Nephron (organoid): ENCODE data around the gene CLEC16A.

Experiments
- H3K27ac Mint-ChIP-seq, 3 experiments: 2 replicates each; pipeline ENCODE4 v1.8.0; 2020; ENCODE audit warnings: mixed read lengths in 3 of 3, mild to moderate bottlenecking in 2 of 3, moderate library complexity in 1 of 3
- H3K27me3 Mint-ChIP-seq: 2 replicates; pipeline ENCODE4 v1.8.0; 2021; ENCODE audit warnings: low read depth, mild to moderate bottlenecking, moderate library complexity, mixed read lengths
- H3K36me3 Mint-ChIP-seq: 2 replicates; pipeline ENCODE4 v1.8.0; 2020; ENCODE audit warnings: low read depth, mixed read lengths
- H3K4me1 Mint-ChIP-seq: 2 replicates; pipeline ENCODE4 v1.8.0; 2020; ENCODE audit warnings: mixed read lengths
- H3K4me3 Mint-ChIP-seq, 3 experiments: 2 replicates each; pipeline ENCODE4 v1.8.0; 2020; ENCODE audit warnings: mild to moderate bottlenecking in 3 of 3, mixed read lengths in 3 of 3, moderate library complexity in 2 of 3
- H3K9me3 Mint-ChIP-seq: 2 replicates; pipeline ENCODE4 v1.8.0; 2020; ENCODE audit warnings: mixed read lengths
- CTCF ChIP-seq, 3 experiments: fragments of 200-600 bp; sonication (generic); IDR thresholded peaks; one replicate each; pipeline ENCODE4 v1.5.0; 2021; ENCODE audit warnings: antibody characterized with exemption in 3 of 3; ENCODE audit not compliant: unreplicated experiment in 3 of 3

The CLEC16A gene

GRCh38 chr16:10902999-10903398 lies 41.4 kb upstream of the CLEC16A start:
- Mint-ChIP-seq H3K27me3 (peaks cover 27% of the 10 kb centered on the region), H3K9me3 (peaks cover 5% of the 10 kb centered on the region), H3K4me1 (no peaks in the 10 kb centered on the region), H3K4me3 (no peak overlapping the region), H3K27ac (no peak overlapping the region), H3K36me3 (no peaks in the 10 kb centered on the region)
- TF ChIP-seq CTCF (IDR thresholded peaks at IDR 0.05; ENCODE audit: unreplicated experiment in 3 of 3): no peak

GRCh38 chr16:10906482-10906881 lies 37.9 kb upstream of the CLEC16A start:
- H3K27me3 Mint-ChIP-seq: peaks cover 30% of the 10 kb centered on the region
- H3K4me1 Mint-ChIP-seq: no peaks in the 10 kb centered on the region
- peaks cover 5% of the 10 kb centered on the region for H3K9me3 Mint-ChIP-seq
- no peaks in the 10 kb centered on the region for H3K36me3 Mint-ChIP-seq
- H3K4me3 Mint-ChIP-seq: no peak overlapping the region
- no peak overlapping the region for H3K27ac Mint-ChIP-seq
- no peak for TF ChIP-seq CTCF (IDR thresholded peaks at IDR 0.05; ENCODE audit: unreplicated experiment in 3 of 3)

- Mint-ChIP-seq H3K4me3 (no peak overlapping the region), H3K9me3 (peaks cover 5% of the 10 kb centered on the region), H3K27ac (no peak overlapping the region), H3K36me3 (no peaks in the 10 kb centered on the region), H3K4me1 (no peaks in the 10 kb centered on the region), H3K27me3 (peaks cover 24% of the 10 kb centered on the region)
- TF ChIP-seq CTCF (IDR thresholded peaks at IDR 0.05; ENCODE audit: unreplicated experiment in 3 of 3): no peak
Observed at GRCh38 chr16:10906914-10907756, 37.2 kb upstream of the CLEC16A start.

GRCh38 chr16:10907757-10908045 lies 36.7 kb upstream of the CLEC16A start:
- TF ChIP-seq CTCF (IDR thresholded peaks at IDR 0.05; ENCODE audit: unreplicated experiment in 3 of 3): no peak
- Mint-ChIP-seq H3K4me3 (no peak overlapping the region), H3K4me1 (no peaks in the 10 kb centered on the region), H3K9me3 (peaks cover 3% of the 10 kb centered on the region), H3K27me3 (peaks cover 22% of the 10 kb centered on the region), H3K27ac (no peak overlapping the region), H3K36me3 (no peaks in the 10 kb centered on the region)

- Mint-ChIP-seq H3K4me3 (no peak overlapping the region), H3K27me3 (peaks cover 7% of the 10 kb centered on the region), H3K36me3 (no peaks in the 10 kb centered on the region), H3K4me1 (no peaks in the 10 kb centered on the region), H3K9me3 (no peaks in the 10 kb centered on the region), H3K27ac (no peak overlapping the region)
- TF ChIP-seq CTCF (IDR thresholded peaks at IDR 0.05; ENCODE audit: unreplicated experiment in 3 of 3): no peak
Observed at GRCh38 chr16:10911267-10911666, 33.1 kb upstream of the CLEC16A start.

GRCh38 chr16:10916534-10916933 lies 27.8 kb upstream of the CLEC16A start:
- no peaks in the 10 kb centered on the region for H3K27me3 Mint-ChIP-seq
- peaks cover 25% of the 10 kb centered on the region for H3K4me1 Mint-ChIP-seq
- no peaks in the 10 kb centered on the region for H3K36me3 Mint-ChIP-seq
- TF ChIP-seq CTCF (IDR thresholded peaks at IDR 0.05; ENCODE audit: unreplicated experiment in 3 of 3): no peak
- H3K9me3 Mint-ChIP-seq: no peaks in the 10 kb centered on the region
- no peak overlapping the region for H3K27ac Mint-ChIP-seq
- H3K4me3 Mint-ChIP-seq: no peak overlapping the region
